SK-N-SH treated with all-trans-retinoic acid at 6 μM for 48 hours (cell line): Measurements from ENCODE around the gene PIM3.

ENCODE experiments used
- CREB5 ChIP-seq: fragments of 250-450 bp; sonication (Bioruptor Pico); IDR thresholded peaks from 2 replicates; pipeline ENCODE4 v1.5.1; 2020; ENCODE audit warnings: low read depth, mild to moderate bottlenecking, moderate library complexity
- CSRNP3 ChIP-seq: fragments of 250-450 bp; sonication (Bioruptor Pico); IDR thresholded peaks from 2 replicates; pipeline ENCODE4 v1.5.1; 2021; ENCODE audit warnings: mild to moderate bottlenecking, moderate library complexity
- PATZ1 ChIP-seq: fragments of 250-450 bp; sonication (Bioruptor Pico); IDR thresholded peaks from 2 replicates; pipeline ENCODE4 v1.8.0; 2020; ENCODE audit warnings: mild to moderate bottlenecking, moderate library complexity, borderline replicate concordance
- RARB ChIP-seq: fragments of 250-450 bp; sonication (Bioruptor Pico); IDR thresholded peaks from 2 replicates; pipeline ENCODE4 v1.8.0; 2021; ENCODE audit warnings: mild to moderate bottlenecking, moderate library complexity
- TCF4 ChIP-seq: fragments of 250-450 bp; sonication (Bioruptor Pico); IDR thresholded peaks from 2 replicates; pipeline ENCODE4 v1.8.0; 2021; ENCODE audit warnings: mild to moderate bottlenecking, moderate library complexity, borderline replicate concordance
- ZFP3 ChIP-seq: fragments of 250-450 bp; sonication (Bioruptor Pico); IDR thresholded peaks from 2 replicates; pipeline ENCODE4 v1.5.0; 2020; ENCODE audit warnings: mild to moderate bottlenecking, moderate library complexity
- ZFP30 ChIP-seq: fragments of 450-650 bp; formaldehyde crosslinking; IDR thresholded peaks from 2 replicates; pipeline ENCODE4 v1.5.0; 2022; ENCODE audit warnings: mild to moderate bottlenecking, moderate library complexity
- TF ChIP-seq, protein P1 (sequence below): fragments of 250-450 bp; sonication (Bioruptor Pico); IDR thresholded peaks from 2 replicates; pipeline ENCODE4 v1.5.0; 2020; ENCODE audit warnings: mild to moderate bottlenecking, moderate library complexity

GRCh38 chr22:49954991-49955580 lies 5.5 kb upstream of the PIM3 start:
- TF ChIP-seq ZFP3 (CRISPR knock-in tag) (no peak), CREB5 (CRISPR knock-in tag) (no peak), PATZ1 (no peak), ZFP30 (no peak), CSRNP3 (no peak), RARB (no peak), TCF4 (CRISPR knock-in tag) (no peak)
- TF ChIP-seq, protein P1, sequence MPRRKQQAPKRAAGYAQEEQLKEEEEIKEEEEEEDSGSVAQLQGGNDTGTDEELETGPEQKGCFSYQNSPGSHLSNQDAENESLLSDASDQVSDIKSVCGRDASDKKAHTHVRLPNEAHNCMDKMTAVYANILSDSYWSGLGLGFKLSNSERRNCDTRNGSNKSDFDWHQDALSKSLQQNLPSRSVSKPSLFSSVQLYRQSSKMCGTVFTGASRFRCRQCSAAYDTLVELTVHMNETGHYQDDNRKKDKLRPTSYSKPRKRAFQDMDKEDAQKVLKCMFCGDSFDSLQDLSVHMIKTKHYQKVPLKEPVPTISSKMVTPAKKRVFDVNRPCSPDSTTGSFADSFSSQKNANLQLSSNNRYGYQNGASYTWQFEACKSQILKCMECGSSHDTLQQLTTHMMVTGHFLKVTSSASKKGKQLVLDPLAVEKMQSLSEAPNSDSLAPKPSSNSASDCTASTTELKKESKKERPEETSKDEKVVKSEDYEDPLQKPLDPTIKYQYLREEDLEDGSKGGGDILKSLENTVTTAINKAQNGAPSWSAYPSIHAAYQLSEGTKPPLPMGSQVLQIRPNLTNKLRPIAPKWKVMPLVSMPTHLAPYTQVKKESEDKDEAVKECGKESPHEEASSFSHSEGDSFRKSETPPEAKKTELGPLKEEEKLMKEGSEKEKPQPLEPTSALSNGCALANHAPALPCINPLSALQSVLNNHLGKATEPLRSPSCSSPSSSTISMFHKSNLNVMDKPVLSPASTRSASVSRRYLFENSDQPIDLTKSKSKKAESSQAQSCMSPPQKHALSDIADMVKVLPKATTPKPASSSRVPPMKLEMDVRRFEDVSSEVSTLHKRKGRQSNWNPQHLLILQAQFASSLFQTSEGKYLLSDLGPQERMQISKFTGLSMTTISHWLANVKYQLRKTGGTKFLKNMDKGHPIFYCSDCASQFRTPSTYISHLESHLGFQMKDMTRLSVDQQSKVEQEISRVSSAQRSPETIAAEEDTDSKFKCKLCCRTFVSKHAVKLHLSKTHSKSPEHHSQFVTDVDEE (CRISPR knock-in tag) = no peak
